ENCODE results near the gene ACBD4. TPM values are rescaled to one million over a fixed set of nuclear protein-coding genes. Genes with fewer than 3 reads are reported as not detected.
A peak's percentile ranks its signal among the peaks of the same experiment; 100 is the strongest.

Gene ACBD4
- total and polyA plus RNA-seq, 2 of the 13 experiments (the other 11 are each of a cell fraction or from before 2014, with no cell fraction given): 16.1 to 26.9 TPM

- TF ChIP-seq, protein P1, sequence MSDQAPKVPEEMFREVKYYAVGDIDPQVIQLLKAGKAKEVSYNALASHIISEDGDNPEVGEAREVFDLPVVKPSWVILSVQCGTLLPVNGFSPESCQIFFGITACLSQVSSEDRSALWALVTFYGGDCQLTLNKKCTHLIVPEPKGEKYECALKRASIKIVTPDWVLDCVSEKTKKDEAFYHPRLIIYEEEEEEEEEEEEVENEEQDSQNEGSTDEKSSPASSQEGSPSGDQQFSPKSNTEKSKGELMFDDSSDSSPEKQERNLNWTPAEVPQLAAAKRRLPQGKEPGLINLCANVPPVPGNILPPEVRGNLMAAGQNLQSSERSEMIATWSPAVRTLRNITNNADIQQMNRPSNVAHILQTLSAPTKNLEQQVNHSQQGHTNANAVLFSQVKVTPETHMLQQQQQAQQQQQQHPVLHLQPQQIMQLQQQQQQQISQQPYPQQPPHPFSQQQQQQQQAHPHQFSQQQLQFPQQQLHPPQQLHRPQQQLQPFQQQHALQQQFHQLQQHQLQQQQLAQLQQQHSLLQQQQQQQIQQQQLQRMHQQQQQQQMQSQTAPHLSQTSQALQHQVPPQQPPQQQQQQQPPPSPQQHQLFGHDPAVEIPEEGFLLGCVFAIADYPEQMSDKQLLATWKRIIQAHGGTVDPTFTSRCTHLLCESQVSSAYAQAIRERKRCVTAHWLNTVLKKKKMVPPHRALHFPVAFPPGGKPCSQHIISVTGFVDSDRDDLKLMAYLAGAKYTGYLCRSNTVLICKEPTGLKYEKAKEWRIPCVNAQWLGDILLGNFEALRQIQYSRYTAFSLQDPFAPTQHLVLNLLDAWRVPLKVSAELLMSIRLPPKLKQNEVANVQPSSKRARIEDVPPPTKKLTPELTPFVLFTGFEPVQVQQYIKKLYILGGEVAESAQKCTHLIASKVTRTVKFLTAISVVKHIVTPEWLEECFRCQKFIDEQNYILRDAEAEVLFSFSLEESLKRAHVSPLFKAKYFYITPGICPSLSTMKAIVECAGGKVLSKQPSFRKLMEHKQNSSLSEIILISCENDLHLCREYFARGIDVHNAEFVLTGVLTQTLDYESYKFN (CRISPR knock-in tag; conservative IDR thresholded peaks at IDR 0.05): no peak
- no peak for TF ChIP-seq ZSCAN20 (CRISPR knock-in tag; IDR thresholded peaks at IDR 0.05; ENCODE audit: borderline replicate concordance)
- no peak for TF ChIP-seq ZNF564 (CRISPR knock-in tag; IDR thresholded peaks at IDR 0.05)
- peak; percentile 16; the same call in 1 of the 2 replicates for TF ChIP-seq ZNF451 (CRISPR knock-in tag; IDR thresholded peaks at IDR 0.05)
- no peak for TF ChIP-seq ASH2L (IDR thresholded peaks at IDR 0.05; ENCODE audit: insufficient read length, low read depth, low read length)
- TF ChIP-seq, protein P2, sequence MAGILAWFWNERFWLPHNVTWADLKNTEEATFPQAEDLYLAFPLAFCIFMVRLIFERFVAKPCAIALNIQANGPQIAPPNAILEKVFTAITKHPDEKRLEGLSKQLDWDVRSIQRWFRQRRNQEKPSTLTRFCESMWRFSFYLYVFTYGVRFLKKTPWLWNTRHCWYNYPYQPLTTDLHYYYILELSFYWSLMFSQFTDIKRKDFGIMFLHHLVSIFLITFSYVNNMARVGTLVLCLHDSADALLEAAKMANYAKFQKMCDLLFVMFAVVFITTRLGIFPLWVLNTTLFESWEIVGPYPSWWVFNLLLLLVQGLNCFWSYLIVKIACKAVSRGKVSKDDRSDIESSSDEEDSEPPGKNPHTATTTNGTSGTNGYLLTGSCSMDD (CRISPR knock-in tag; IDR thresholded peaks at IDR 0.05): no peak
- TF ChIP-seq, protein P3, sequence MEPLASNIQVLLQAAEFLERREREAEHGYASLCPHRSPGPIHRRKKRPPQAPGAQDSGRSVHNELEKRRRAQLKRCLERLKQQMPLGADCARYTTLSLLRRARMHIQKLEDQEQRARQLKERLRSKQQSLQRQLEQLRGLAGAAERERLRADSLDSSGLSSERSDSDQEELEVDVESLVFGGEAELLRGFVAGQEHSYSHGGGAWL (CRISPR knock-in tag; IDR thresholded peaks at IDR 0.05): no peak; the same call in 1 of the 2 replicates
- TF ChIP-seq KDM4B (CRISPR knock-in tag; IDR thresholded peaks at IDR 0.05): no peak
- TF ChIP-seq HDAC1 (CRISPR knock-in tag; IDR thresholded peaks at IDR 0.05): peak; percentile 26; the same call in 1 of the 2 replicates
- no peak for TF ChIP-seq KLF9 (CRISPR knock-in tag; IDR thresholded peaks at IDR 0.05; ENCODE audit: low read depth)
- TF ChIP-seq, protein P4, sequence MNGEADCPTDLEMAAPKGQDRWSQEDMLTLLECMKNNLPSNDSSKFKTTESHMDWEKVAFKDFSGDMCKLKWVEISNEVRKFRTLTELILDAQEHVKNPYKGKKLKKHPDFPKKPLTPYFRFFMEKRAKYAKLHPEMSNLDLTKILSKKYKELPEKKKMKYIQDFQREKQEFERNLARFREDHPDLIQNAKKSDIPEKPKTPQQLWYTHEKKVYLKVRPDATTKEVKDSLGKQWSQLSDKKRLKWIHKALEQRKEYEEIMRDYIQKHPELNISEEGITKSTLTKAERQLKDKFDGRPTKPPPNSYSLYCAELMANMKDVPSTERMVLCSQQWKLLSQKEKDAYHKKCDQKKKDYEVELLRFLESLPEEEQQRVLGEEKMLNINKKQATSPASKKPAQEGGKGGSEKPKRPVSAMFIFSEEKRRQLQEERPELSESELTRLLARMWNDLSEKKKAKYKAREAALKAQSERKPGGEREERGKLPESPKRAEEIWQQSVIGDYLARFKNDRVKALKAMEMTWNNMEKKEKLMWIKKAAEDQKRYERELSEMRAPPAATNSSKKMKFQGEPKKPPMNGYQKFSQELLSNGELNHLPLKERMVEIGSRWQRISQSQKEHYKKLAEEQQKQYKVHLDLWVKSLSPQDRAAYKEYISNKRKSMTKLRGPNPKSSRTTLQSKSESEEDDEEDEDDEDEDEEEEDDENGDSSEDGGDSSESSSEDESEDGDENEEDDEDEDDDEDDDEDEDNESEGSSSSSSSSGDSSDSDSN (CRISPR knock-in tag; IDR thresholded peaks at IDR 0.05): no peak; the same call in none of the 2 replicates
- TF ChIP-seq, protein P5, sequence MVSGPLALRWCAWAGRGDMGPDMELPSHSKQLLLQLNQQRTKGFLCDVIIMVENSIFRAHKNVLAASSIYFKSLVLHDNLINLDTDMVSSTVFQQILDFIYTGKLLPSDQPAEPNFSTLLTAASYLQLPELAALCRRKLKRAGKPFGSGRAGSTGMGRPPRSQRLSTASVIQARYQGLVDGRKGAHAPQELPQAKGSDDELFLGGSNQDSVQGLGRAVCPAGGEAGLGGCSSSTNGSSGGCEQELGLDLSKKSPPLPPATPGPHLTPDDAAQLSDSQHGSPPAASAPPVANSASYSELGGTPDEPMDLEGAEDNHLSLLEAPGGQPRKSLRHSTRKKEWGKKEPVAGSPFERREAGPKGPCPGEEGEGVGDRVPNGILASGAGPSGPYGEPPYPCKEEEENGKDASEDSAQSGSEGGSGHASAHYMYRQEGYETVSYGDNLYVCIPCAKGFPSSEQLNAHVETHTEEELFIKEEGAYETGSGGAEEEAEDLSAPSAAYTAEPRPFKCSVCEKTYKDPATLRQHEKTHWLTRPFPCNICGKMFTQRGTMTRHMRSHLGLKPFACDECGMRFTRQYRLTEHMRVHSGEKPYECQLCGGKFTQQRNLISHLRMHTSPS (CRISPR knock-in tag; IDR thresholded peaks at IDR 0.05; ENCODE audit: low read depth): peak; percentile 22; the same call in 1 of the 2 replicates
- 0 out of 2 replicates have a peak, but pooled peaks have one; percentile 67 for TF ChIP-seq NFIB (CRISPR knock-in tag; IDR thresholded peaks at IDR 0.05; ENCODE audit: borderline replicate concordance)
- TF ChIP-seq ZGPAT (CRISPR knock-in tag; IDR thresholded peaks at IDR 0.05): no peak
- no peak for TF ChIP-seq ZNF232 (CRISPR knock-in tag; IDR thresholded peaks at IDR 0.05; ENCODE audit: borderline replicate concordance)
- no peak for TF ChIP-seq ZNF260 (CRISPR knock-in tag; IDR thresholded peaks at IDR 0.05; ENCODE audit: borderline replicate concordance, low read depth)
- no peak for TF ChIP-seq SRY (CRISPR knock-in tag; IDR thresholded peaks at IDR 0.05)
- TF ChIP-seq GATAD2A (CRISPR knock-in tag; IDR thresholded peaks at IDR 0.05): no peak
- no peak for TF ChIP-seq MED13 (CRISPR knock-in tag; IDR thresholded peaks at IDR 0.05)
These were observed 26.7 kb downstream of the ACBD4 start (continued) for GRCh38 chr17:45162025-45162687.
